OCI-LY7 (cell line): ENCODE measurements around the gene LTBR.

ENCODE experiments used
- EZH2phosphoT487 ChIP-seq: fragments of 200-600 bp; sonication (generic); IDR thresholded peaks from 2 replicates; pipeline ENCODE4 v1.6.1; 2018; ENCODE audit warnings: low read depth, borderline replicate concordance, mild to moderate bottlenecking, mixed run types, antibody characterized with exemption, low read length, moderate library complexity, mixed read lengths
- TF ChIP-seq, protein P1 (sequence below): fragments of 200-600 bp; sonication (generic); conservative IDR thresholded peaks from 2 replicates; pipeline ENCODE4 v1.5.1; 2014; ENCODE audit warnings: mild to moderate bottlenecking, antibody characterized with exemption, low read length, moderate library complexity, mixed read lengths

DNA sequence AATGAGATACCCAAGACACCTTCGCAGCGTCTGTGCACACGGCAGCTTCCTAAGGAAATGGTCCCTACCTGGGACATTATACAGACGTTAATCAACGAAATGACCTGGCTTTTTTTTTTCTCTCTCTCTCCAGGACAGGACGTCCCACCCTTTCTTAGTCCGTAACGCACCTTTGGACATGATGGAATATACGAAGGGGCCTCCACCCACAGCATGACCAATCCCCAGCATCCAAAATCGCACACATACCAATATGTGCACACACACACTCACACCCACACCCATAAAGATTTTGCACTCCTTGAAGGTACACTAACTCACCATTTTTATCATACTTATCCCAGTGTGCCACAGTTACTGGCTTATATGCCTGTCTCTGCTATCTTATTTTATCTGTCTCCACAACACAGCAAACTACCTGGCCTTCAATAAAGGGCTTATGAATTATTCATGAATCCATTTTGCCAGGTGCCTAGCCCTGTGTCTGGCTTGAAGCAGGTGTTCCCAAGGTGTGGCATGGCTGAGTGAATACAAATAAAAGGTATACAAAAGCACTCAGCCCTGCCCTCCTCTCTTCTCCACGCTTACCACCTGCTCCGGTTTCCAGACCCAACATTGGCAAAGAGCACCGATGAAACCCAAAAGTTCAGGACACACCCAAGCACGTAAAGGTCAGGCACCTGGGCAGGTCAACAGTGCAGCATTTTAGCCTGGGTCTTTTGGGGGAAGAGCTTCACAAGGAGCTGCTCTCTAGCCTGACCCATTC lies 10.8 kb upstream of the LTBR start:
- TF ChIP-seq, protein P1, sequence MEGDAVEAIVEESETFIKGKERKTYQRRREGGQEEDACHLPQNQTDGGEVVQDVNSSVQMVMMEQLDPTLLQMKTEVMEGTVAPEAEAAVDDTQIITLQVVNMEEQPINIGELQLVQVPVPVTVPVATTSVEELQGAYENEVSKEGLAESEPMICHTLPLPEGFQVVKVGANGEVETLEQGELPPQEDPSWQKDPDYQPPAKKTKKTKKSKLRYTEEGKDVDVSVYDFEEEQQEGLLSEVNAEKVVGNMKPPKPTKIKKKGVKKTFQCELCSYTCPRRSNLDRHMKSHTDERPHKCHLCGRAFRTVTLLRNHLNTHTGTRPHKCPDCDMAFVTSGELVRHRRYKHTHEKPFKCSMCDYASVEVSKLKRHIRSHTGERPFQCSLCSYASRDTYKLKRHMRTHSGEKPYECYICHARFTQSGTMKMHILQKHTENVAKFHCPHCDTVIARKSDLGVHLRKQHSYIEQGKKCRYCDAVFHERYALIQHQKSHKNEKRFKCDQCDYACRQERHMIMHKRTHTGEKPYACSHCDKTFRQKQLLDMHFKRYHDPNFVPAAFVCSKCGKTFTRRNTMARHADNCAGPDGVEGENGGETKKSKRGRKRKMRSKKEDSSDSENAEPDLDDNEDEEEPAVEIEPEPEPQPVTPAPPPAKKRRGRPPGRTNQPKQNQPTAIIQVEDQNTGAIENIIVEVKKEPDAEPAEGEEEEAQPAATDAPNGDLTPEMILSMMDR = no peak
- TF ChIP-seq EZH2phosphoT487 = no peak
